Adrenal gland (tissue), 12 donors: ENCODE measurements around the gene AK5. TPM values are rescaled to one million over a fixed set of nuclear protein-coding genes. Genes with fewer than 3 reads are reported as not detected.

Experiments used
- DNase-seq, 7 donors: peaks; one replicate each; pipeline ENCODE4 v3.0.0-alpha.2; 2019 to 2020
- H3K27ac ChIP-seq, 5 donors: fragments of 200-600 bp; sonication (generic) in 4 of 5; 1 replicate in 3 of 5; 2 replicates in 2 of 5; pipeline versions ENCODE4 v1.5.1 to v1.8.0; 2016 to 2020; ENCODE audit warnings: mild to moderate bottlenecking in 1 of 5
- H3K27me3 ChIP-seq: fragments of 200-600 bp; 2 replicates; pipeline ENCODE4 v1.8.0; 2021
- H3K36me3 ChIP-seq, 2 donors: fragments of 200-600 bp; replicated peaks in 1 of 2; 1 replicate in 1 of 2; 2 replicates in 1 of 2; pipeline versions ENCODE4 v1.5.1 to v1.8.0; 2018 to 2022
- H3K4me1 ChIP-seq, 2 donors: fragments of 200-600 bp; replicated peaks in 1 of 2; 1 replicate in 1 of 2; 2 replicates in 1 of 2; pipeline versions ENCODE4 v1.5.1 to v1.8.0; 2018 to 2021
- H3K4me3 ChIP-seq, 4 donors: fragments of 200-600 bp; sonication (generic) in 3 of 4; one replicate each; pipeline ENCODE4 v1.5.1; 2016 to 2018
- H3K9me3 ChIP-seq, 3 donors: fragments of 200-600 bp; sonication (generic) in 1 of 3; replicated peaks in 1 of 3; 1 replicate in 2 of 3; 2 replicates in 1 of 3; pipeline versions ENCODE4 v1.5.1 to v1.8.0; 2016 to 2021
- CTCF ChIP-seq, 6 experiments: fragments of 450-650 bp in 4 of 6; fragments of 200-600 bp in 2 of 6; sonication (generic) in 1 of 6; IDR thresholded peaks; 1 replicate in 5 of 6; 2 replicates in 1 of 6; pipeline versions ENCODE4 v1.5.1 to v1.8.0; 2016 to 2021; ENCODE audit warnings: antibody characterized with exemption in 6 of 6, mild to moderate bottlenecking in 2 of 6, moderate library complexity in 1 of 6
- POLR2A ChIP-seq, 2 donors: fragments of 450-650 bp; IDR thresholded peaks; one replicate each; pipeline ENCODE4 v1.6.1; 2017; ENCODE audit warnings: antibody characterized with exemption in 2 of 2, mild to moderate bottlenecking in 2 of 2, moderate library complexity in 1 of 2
- WGBS, 4 donors: extraction: QIAGEN DNeasy Blood & Tissue Kit in 2 of 4; methylation state at CpG; one replicate each; pipeline versions ENCODE4 v1.1.5 to v1.1.7; 2013 to 2017; 5-methylcytosine and 5-hydroxymethylcytosine counted together
- intact Hi-C, 2 donors: fragments of 100-400 bp; cut with DNase I; formaldehyde crosslinking; loops; one replicate each; pipeline versions ENCODE4 v1.14.1 to v1.15.0; 2022 to 2023
- polyA plus RNA-seq, 3 donors: library from polyadenylated mRNA; stranded (reverse); fragments of 200-250 nt in 2 of 3; fragments of 350-450 nt in 1 of 3; fragmentation: Illumina TruSeq in 1 of 3; extraction: RNeasy Lipid Tissue Mini Kit (QIAGEN cat#74804) in 1 of 3; gene quantifications; one replicate each; pipeline ENCODE4 v1.2.3, GENCODE V29; 2013 to 2014
- total RNA-seq, 9 donors: library from RNA; depleted of rRNA in 4 of 9; stranded (reverse); fragments of >200 nt in 4 of 9; fragments of 120-200 nt in 1 of 9; fragmentation: NEBNext Ultra II Directional in 1 of 9; extraction: Animal tissue kit (Norgen Biotek cat#: 25700) in 1 of 9; gene quantifications; one replicate each; pipeline versions ENCODE4 v1.1.0 to v1.2.4, GENCODE V29; 2013 to 2023
- donor health status: healthy with polysubstance abuse.
- donor health status: Bipolar disorder and iron deficiency.
- donor health status: DM: yes; HTN: yes; CAD: no.
- donor health status: DM: no; HTN: no; CAD: no.
- donor health status: DM: no; HTN: no; CAD: no.
- donor health status: DM: yes; HTN: yes; CAD: no.

AK5 gene
- total and polyA plus RNA-seq, 12 donors = 0.34 to 2.3 (median 1.1) TPM; not detected in 4

DNA sequence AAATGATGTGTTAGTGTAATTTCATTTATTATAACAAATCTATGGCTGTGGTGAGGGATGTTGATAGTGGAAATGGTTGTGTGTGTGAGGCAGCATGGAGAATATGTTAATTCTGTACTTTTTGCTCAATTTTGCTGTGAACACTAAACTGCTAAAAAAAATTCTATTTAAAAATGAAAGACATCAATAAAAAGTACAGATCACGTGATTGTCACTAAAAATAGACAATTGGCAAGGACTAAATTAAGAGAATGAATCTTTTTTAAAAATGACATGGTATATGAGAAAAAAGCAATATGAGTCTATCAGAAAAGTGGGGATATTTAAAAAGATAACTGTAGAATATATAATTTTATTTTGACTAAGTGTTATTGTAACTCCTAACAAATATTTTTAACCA is 46.9 kb upstream of the AK5 start:
- Histone ChIP-seq H3K4me1 (no peaks in the 10 kb centered on the region), H3K36me3 (no peaks in the 10 kb centered on the region), H3K4me3 (no peak overlapping the region), H3K27me3 (no peaks in the 10 kb centered on the region), H3K9me3 (peaks cover 0 to 4% (median 0%) of the 10 kb centered on the region in 3 donors), H3K27ac (no peak overlapping the region)
- TF ChIP-seq CTCF (IDR thresholded peaks at IDR 0.05) = no peak
- 33 to 48% (median 41%) methylated on average over 1 of the region's 1 CpG for WGBS, 4 donors
- intact Hi-C loops = no loop called here
- no peak for DNase-seq

DNA sequence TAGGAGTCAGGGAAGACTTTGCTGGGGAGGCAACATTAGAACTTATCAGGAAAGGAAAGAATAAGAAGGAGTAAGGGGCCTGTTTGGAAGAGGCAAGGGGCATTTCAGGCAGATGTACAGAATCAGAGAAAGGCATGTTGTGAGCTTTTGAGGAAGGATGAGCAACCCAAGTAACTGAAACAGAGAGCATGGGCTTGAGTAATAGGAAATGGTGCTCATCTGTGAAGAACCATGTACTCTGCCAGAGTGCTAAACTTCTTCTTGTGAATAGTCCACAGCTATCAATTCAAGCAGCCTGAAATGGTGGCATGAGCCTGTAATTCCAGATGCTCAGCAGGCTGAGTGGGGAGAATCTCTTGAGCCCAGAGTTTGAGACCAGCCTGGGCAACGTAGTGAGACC is 43.4 kb upstream of the AK5 start:
- H3K9me3 ChIP-seq = no peaks in the 10 kb centered on the region
- H3K4me3 ChIP-seq = no peak overlapping the region
- no peaks in the 10 kb centered on the region for H3K27me3 ChIP-seq
- H3K36me3 ChIP-seq = no peaks in the 10 kb centered on the region
- no peaks in the 10 kb centered on the region for H3K4me1 ChIP-seq
- DNase-seq = no peak
- TF ChIP-seq POLR2A (IDR thresholded peaks at IDR 0.05) (no peak), CTCF (IDR thresholded peaks at IDR 0.05) (no peak)
- intact Hi-C loops = no loop called here
- WGBS, 4 donors = 67 to 88% (median 82%) methylated on average over 1 of the region's 1 CpG
- no peak overlapping the region for H3K27ac ChIP-seq

GRCh38 chr1:77239311-77239710 is 42.5 kb upstream of the AK5 start:
- Histone ChIP-seq H3K36me3 (no peaks in the 10 kb centered on the region), H3K27ac (no peak overlapping the region), H3K9me3 (no peaks in the 10 kb centered on the region), H3K4me3 (no peak overlapping the region), H3K4me1 (no peaks in the 10 kb centered on the region), H3K27me3 (no peaks in the 10 kb centered on the region)
- 55 to 74% (median 65%) methylated on average over 3 of the region's 3 CpGs for WGBS, 4 donors
- DNase-seq = no peak
- TF ChIP-seq POLR2A (IDR thresholded peaks at IDR 0.05) (no peak), CTCF (IDR thresholded peaks at IDR 0.05) (no peak)
- intact Hi-C loops = no loop called here

- Histone ChIP-seq H3K27ac (no peak overlapping the region), H3K4me1 (no peaks in the 10 kb centered on the region), H3K9me3 (peaks cover 0 to 12% (median 0%) of the 10 kb centered on the region in 3 donors), H3K27me3 (no peaks in the 10 kb centered on the region), H3K36me3 (no peaks in the 10 kb centered on the region), H3K4me3 (no peak overlapping the region)
- DNase-seq = no peak
- intact Hi-C loops = no loop called here
- TF ChIP-seq POLR2A (IDR thresholded peaks at IDR 0.05) = no peak
- TF ChIP-seq CTCF (IDR thresholded peaks at IDR 0.05) = no peak
- 70 to 79% (median 74%) methylated on average over 2 of the region's 2 CpGs for WGBS, 4 donors
Measured at GRCh38 chr1:77245830-77246229, 36.0 kb upstream of the AK5 start.
